Kidney glomerular epithelial cell (primary cell): Measurements from ENCODE around the gene ADAMTS10.
"Not testable (repeated sequence)": the region's sequence is repeated elsewhere in the genome, so short reads cannot be mapped to it uniquely, and the experiment has no call there.

Experiments used
- DNase-seq: peaks from one replicate; lab custom pipeline; 2025; lab: John Stamatoyannopoulos, UW

Gene ADAMTS10

DNA sequence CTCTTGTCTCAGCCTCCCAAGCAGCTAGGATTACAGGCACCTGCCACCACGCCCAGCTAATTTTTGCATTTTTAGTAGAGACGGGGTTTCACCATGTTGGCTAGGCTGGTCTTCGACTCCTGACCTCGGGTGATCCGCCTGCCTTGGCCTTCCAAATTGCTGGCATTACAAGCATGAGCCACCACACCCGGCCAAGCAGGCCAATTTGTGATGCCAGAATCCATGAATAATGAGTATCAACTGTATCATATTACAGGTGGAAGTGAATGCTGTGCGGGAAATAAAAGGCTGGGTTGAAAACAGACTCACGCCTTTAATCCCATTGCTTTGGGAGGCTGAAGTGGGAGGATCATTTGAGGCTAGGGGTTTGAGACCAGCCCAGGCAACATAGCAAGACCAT, 16.3 kb upstream of the ADAMTS10 start:
- no peak for DNase-seq

DNA sequence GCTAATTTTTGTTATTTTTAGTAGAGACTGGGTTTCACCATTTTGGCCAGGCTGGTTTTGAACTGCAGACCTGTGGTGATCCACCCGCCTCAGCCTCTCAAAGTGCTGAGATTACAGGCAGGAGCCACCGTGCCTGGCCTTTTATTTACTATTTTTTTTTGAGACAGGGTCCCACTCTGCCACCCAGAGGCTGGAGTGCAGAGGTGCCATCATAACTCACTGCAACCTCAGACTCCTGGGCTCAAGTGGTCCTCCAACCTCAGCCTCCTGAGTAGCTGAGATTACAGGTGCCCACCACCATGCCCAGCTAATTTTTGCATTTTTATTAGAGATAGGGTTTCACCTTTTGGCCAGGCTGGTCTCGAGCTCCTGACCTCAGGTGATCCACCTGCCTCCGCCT, 12.4 kb upstream of the ADAMTS10 start:
- not testable (repeated sequence) for DNase-seq

DNA sequence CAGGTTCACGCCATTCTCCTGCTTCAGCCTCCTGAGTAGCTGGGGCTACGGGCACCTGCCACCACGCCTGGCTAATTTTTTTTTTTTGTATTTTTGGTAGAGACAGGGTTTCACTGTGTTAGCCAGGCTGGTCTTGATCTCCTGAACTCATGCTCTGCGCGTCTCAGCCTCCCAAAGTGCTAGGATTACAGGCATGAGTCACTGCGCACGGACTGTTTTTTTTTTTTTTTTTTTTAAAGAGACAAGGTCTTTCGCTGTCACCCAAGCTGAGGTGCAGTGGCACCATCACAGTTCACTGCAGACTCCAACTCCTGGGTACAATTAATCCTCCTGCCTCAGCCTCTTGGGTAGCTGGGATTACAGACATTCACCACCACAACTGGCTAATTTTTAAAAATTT, 8.2 kb upstream of the ADAMTS10 start:
- no peak for DNase-seq

DNA sequence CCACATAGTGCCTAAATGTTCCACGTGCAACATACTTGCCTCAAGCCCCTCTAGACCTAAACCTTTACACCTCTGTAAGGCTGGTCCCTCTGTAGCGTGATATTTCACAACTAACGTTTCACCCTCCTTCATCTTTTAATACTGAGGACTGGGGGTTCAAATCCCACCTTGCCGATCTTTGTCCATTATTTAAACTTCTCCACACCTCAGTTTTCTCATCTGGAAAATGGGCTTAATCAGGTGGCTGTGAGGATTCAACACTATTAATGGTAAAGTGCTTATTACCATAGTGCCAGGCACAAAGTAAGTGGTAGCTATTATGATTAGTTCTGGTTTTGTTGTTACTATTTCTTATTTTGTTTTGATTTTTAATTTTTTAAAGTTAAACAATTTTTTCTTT, 7.5 kb upstream of the ADAMTS10 start:
- no peak for DNase-seq

DNA sequence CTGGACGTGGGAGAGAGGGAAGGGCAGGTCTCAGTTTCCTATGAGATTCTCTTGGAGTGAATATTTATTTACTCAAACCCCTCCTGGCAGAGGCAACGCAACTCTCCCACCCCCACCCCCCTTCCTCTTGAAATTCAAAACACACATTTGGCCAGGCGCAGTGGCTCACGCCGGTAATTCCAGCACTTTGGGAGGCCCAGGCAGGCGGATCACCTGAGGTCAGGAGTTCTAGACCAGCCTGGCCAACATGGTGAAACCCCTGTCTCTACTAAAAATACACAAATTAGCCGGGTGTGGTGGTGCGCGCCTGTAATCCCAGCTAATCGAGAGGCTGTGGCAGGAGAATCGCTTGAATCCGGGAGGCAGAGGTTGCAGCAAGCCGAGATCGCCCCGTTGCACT, 6.8 kb upstream of the ADAMTS10 start:
- not testable (repeated sequence) for DNase-seq

DNA sequence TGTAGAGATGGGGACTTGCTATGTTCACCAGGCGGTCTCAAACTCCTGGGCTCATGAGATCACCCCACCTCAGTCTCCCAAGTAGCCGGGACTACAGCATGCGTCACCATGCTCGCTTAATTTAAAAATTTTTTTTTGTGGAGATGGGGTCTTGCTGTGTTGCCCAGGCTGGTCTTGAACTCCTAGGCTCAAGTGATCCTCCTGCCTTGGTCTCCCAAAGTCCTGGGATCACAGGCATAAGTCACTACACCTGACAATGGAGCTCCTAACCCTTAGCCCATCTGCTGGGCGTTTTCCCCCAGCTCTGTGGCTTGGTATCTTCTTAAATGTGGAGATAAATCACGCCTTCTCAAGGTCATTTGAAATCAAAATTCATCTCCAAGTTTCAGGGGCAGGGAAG, 6.3 kb upstream of the ADAMTS10 start:
- no peak for DNase-seq

DNA sequence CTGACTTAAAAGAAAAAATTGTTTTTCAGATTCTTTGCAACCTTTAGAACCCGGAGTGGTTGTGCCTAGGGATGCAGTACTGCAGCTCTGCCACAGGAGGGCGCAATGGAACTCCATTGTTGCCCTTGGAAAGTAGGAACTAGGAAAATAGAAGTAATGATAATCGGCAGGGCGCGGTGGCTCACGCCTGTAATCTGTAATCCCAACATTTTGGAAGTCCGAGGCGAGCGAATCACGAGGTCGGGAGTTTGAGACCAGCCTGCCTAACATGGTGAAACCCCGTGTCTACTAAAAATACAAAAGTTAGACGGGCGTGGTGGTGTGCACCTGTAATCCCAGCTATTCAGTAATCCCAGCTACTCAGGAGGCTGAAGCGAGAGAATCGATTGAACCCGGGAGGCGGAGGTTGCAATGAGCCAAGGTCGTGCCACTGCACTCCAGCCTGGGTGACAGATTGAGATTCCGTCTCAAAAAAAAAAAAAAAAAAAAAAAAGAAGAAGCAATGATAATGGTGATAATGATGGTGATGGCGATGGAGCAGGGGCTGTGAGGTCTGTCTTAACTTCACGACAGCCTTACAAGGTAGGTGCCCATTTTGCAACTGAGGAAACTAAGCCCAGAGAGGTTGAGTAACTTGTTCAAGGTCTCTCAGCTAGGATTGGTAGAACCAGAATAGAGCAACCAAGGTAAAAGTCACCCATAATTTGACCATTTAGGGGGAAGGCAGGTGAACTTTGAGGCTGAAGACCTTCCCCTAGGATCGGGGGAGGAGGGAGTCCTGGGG, 5.5 kb upstream of the ADAMTS10 start:
- no peak for DNase-seq

DNA sequence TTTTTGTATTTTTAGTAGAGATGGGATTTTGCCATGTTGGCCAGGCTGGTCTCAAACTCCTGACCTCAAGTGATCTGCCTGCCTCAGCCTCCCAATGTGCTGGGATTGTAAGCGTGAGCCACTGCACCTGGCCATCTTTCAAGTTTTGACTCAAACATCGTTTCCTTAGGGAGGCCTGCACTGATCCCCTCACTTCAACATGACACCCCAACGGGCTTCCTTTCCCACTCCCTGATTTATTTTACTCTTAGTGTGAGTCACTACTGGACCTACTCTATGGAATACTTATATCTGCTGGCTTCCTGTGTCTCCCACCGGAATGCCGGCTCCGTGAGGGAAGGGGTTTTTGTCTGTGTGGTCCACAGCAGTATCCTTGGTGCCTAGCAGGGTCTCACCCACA, 4.5 kb upstream of the ADAMTS10 start:
- no peak for DNase-seq

DNA sequence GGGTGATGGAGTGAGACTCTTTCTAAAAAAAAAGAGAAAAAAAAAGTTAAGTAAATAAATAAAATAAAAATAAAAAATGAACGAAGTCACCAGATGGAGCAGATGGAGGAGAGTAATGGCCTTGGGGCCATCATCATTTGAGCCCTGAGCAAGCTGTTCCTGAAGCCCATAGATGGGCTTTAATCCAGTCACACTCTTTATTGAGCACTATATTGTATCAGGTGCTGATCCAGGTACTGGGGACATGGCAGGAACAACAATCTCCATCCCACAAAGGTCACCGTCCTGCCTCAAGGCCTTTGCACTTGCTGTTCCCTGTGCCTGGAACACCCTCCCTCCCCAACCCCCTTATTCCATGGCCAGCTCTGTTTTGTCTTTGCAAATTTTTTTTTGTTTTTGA, 3.9 kb upstream of the ADAMTS10 start:
- no peak for DNase-seq

DNA sequence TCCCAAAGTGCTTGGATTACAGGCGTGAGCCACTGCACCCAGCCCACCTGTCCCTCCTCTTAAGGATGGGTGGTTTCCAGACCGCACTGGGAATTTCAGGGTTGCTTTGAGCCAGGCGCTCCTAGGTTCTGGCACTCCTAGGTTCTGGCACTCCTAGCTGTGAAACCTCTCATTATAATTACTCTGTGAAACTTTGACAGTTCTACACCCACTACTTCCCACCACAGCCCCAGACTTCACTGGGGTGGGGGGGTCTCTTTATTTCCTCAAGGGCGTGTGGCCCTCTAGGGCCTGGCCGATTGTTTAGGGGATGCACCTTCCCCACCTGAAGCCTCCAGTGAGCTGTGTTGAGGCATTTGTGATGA, 2.3 kb upstream of the ADAMTS10 start:
- DNase-seq: no peak

DNA sequence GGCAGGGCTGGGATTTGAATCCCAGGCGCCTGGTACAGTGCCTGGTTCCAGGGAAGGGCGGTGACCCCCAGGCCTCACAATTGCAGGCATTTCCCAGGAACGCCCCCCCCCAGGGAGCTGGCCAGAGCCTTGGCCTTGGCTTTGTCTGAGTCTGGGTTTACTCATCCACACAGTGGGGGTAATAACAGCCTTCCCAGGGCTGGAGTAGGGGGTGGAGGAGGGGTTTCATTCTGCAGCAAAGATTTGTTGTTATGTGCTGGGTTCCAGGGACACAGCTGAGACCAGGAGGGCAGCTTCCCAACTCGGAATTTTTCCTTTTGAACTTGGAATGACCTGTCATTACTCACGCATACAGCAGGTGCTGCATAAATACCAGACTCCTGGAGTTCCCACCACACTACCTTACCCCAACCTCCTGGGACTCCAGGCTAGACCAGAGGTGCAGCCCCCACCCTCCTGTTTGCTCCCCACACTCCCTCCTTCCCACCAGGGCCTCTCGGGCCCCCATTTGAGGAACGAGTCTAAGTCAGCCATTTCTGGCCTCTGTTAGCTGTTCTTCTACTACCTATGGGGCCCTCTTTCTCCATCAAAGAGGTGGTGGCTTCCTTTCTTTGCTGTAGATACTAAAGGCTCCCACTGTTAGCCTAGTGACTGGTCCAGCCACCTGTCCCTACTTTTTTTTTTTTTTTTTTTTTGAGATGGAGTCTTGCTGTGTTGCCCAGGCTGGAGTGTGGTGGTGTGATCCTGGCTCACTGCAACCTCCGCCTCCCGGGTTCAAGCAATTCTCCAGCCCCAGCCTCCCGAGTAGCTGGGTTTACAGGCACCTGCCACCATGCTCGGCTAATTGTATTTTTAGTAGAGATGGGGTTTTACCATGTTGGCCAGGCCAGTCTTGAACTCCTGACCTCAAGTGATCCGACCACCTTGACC, 1.6 kb upstream of the ADAMTS10 start:
- DNase-seq: no peak

DNA sequence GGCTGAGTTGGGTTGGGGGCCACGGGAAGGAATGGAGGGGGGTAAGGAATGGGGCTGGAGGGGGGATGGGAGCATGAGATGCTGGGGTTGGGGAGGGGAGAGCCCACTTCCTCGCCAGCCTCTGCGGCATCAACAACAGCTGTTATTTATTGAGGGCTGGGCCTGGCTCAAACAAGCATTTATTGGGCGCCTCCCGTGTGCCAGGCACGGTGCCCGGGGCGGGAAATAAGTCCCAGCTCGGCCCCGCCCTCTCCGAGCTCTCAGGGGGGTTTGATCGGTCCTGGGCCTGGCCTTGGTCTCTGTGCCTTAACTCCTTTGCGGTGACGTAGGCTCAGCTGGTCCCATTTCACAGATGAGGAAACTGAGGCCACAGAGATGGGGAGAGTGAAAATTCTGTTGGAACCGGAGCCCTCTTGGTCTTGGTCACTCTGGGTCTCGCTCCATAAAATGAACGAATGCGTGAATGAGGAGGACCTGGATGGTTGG, 919 bp upstream of the ADAMTS10 start:
- no peak for DNase-seq

DNA sequence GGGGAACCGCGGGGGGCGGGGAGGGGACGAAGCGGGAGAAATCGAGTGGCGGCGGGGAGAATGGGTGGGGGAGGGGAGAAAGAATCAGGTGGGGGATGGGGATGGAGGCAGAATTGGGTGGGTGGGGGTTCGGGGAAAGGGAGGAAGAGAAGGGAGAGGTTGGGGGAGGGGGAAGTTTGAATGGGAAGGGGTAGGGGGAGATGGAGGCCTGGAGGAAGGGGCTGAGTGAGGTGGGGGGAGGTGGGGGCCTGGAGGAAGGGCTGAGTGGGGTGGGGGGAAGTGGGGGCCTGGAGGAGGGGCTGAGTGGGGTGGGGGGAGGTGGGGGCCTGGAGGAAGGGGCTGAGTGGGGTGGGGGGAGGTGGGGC, 403 bp upstream of the ADAMTS10 start:
- DNase-seq: no peak

DNA sequence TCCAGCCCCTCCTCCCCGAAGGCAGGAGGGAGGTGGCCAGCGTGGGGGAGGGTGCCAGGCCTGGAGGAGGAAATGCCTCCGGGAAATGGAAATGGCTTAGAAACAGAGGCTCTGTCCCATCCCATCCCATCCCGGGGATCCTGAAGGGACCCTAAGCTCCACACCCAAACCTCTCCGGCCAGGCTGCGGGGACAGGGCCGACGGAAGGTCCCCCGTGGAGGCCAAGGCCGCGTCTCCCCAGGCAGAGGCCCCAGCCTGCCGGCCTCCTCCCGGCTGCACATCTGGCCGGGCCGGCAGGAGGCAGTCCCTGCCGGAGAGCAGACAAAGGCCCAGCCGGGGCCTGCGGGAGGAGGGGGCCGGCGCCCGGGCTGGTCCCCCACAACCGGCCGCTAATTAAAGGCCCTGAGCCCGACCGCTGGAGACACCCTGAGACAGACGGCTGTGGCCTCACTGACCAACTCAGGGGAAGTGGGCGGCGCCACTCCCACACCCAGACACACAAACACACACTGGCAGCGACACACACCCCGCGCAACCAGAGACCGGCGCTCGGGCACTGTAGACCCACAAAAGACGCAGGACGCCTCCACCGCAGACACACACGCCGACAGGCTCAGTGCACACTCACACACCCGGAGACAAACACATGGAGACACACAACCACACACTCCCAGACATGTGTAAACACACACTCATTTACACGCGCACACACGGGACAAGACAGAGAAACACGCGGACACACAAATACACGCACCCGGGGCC, 1.1 kb downstream of the ADAMTS10 start:
- DNase-seq: no peak

DNA sequence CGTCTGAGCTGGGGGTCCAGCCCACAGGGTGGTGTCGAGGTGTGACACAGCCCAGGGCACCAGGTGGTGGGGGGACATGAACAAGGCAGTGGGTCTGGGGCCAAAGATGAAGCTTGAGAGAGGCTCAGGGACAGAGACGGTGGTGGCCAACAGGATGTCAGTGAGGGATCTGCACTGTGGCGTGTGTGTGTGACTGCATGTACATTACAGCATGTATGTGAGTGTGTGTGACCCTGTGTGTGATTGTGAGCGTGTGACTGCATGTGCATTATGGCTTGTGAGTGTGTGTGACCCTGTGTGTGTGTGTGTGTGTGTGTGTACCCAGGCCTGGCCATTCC, 1.6 kb downstream of the ADAMTS10 start:
- no peak for DNase-seq

DNA sequence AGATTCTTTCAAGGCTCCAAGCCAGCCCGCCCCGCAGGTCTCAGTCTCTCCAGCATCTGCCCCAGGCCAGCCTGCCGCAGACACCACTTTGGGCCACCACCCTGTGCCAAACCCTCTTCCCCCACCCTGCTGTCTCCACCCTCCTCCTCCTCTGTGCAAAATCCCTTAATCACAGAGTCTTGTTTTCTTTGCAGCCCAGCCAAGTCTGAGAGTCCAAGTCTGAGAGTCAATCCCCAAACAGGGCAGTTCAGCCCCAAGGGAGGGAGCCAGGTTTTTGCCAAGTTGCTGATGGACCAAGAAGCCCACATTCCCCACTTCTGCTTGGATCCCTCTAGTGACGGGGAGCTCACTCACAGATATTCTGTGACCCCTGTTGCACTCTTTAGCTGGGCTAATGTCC, 3.1 kb downstream of the ADAMTS10 start:
- DNase-seq: no peak

DNA sequence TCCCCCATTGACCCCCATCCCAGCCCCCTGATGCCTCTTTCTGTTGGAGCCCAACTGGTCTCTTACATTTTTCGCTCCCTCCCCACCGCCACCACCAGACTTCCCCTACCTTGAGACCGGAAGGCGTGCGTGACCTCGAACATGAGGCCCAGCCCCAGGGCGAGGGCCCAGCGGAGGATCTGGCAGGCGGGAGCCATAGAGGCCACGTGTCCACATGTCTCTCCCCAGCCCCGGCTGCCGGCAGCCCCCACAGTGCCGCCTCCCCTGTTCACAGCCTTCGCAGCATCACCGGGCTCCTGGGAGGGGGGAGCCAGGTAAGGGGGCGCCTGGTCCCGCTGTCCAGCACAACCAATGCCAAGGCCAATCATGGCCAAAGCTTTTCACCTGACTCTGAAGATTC, 5.0 kb downstream of the ADAMTS10 start:
- DNase-seq: no peak

DNA sequence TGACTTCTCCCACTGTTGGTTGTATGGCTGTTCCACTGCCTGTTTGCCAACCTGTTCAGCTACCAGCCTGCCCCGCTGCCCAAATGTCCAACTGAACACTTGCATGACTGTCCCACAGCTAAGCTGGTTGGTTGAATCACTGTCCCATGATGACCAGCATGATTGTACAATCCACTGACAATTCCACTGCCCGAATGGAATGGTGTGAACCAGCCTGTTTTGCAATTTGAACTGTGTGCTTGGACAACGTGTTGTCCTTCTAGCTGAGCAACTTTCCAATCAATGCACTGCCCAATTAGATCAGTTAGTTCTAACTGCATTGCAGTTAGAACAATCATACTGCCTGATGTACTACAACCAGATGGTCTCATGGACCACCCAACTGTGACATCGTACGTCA, 8.7 kb downstream of the ADAMTS10 start:
- DNase-seq: no peak

DNA sequence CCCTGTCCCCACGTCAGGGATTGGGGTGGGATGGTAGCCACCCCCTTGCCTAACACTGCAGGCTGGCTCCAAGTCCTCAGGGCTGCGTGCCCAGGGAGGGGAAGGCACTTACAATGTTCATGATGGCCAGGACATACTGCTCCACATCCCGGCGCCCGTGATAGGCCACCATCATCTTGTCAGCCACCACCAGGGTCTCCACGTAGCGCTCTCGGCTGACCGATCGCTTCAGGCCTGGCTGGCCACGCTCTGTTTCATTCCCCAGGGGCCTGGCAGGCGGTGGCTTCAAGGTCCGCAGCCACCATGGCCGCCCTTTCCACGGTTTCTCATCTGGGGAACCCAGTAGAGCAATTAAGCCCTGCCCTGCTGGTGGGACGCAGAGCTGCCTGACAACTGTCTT, 9.7 kb downstream of the ADAMTS10 start:
- no peak for DNase-seq

DNA sequence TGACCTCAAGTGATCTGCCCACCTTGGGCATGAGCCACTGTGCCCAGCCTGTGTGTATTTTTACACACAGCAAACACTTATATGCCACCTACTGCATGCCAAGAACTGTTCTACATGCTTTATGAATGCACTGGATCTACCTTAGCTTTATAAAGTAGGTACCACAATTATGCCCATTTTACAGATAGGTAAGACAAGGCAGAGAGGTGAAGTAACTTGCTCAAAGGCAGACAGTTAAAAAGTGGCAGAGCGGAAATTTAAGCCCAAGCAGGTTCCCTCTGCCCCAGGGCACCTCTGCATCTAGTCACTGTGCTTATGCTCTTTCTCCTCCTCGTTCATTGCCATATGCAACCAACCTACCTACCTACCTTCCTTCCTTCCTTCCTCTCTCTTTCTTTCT, 10.5 kb downstream of the ADAMTS10 start:
- no peak for DNase-seq

DNA sequence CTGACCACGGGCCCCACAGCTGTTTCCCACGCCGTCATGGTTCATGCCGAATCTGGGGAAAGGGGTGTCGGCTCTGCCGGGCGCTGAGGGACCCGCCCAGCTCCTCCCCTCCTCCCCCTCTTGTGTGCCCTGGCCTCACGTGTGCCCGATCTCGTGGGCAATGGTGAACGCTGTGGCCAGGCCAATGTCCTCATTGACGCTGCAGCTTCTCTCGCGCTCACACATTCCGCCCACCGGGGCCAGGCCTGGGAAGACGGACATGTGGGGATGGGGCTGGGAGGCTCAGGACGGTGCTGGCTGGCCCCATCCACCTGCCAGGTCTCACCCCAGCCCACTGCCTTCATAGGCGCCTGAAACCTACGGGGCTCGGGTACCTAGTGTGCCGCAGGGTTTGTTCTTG, 14.3 kb downstream of the ADAMTS10 start:
- no peak for DNase-seq

DNA sequence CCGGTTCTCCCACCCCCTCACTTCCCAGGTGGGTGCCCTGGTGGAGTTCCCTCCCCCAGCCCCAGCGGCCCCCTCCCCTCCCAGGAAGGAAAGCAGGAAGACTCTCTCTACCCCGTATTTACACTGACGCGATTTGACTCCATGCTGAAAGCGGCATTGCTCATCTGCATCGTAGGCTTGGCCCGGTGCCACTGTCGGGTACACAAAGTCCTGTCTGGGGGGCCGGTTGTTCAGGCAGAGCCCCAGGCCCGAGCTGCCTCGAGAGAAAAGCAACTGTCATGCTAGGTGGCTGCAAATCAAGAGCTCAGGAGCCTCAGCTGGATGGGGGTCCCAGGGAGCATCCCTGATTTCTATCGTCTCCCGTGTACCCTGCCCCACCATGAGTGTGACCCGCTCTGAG, 14.9 kb downstream of the ADAMTS10 start:
- DNase-seq: no peak

DNA sequence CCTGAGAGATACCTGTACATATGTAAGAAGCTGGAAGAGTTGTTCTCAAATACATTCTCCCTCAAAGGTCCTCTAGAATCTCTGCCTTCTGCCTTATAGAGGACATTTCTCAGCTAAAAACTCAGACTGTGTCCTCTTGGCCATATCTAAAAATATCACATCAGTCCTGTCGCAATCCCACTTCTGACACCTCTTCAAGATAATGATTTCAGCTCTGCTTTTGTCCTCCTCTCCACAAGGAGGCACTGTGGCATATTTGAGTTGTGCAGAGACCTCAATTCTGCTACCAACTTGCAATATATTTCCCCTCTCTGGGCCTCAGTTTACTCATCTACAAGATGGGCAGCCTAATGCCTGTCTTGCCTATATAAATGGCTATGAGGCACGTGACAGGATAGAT, 16.6 kb downstream of the ADAMTS10 start:
- DNase-seq: no peak
